ENCODE results near the gene STXBP5L. TPM values are rescaled to one million over a fixed set of nuclear protein-coding genes. Genes with fewer than 3 reads are reported as not detected.
"Not testable (repeated sequence)": the region's sequence is repeated elsewhere in the genome, so short reads cannot be mapped to it uniquely, and the experiment has no call there.

Gene STXBP5L
- total and polyA plus RNA-seq, 2 donors = 0.02 to 0.33 TPM

- H3K27me3 ChIP-seq (ENCODE audit: control insufficient read depth in 2 of 2, insufficient read depth in 1 of 2, low read length in 1 of 2); H3K4me1 ChIP-seq (ENCODE audit: control insufficient read depth in 2 of 2, insufficient read depth in 2 of 2, low read length in 2 of 2); H3K36me3 ChIP-seq (ENCODE audit: control insufficient read depth in 2 of 2, insufficient read depth in 2 of 2, low read length in 1 of 2); H3K4me3 ChIP-seq (ENCODE audit: low read length in 2 of 2); DNase-seq (ENCODE audit: low read depth in 6 of 9, low spot score in 9 of 9); H3K27ac ChIP-seq (ENCODE audit: low read depth in 1 of 2, low read length in 1 of 2): not testable (repeated sequence)
- H3K9me3 ChIP-seq (ENCODE audit: control insufficient read depth in 2 of 2, insufficient read depth in 1 of 2, low read length in 1 of 2) = peaks cover 0 to 21% of the 10 kb centered on the region in 2 donors
- WGBS = 95% methylated on average over 22 of the region's 22 CpGs
Observed at GRCh38 chr3:121078378-121079101, 170.5 kb downstream of the STXBP5L start.

- no peak overlapping the region for H3K27ac ChIP-seq (ENCODE audit: low read depth in 1 of 2, low read length in 1 of 2)
- DNase-seq (ENCODE audit: low read depth in 6 of 9, low spot score in 9 of 9) = no peak
- 62% methylated on average over 4 of the region's 4 CpGs for WGBS
Observed at GRCh38 chr3:121096953-121097352, 188.9 kb downstream of the STXBP5L start.

GRCh38 chr3:121111086-121111485 lies 203.1 kb downstream of the STXBP5L start:
- H3K36me3 ChIP-seq (ENCODE audit: control insufficient read depth in 2 of 2, insufficient read depth in 2 of 2, low read length in 1 of 2); H3K4me3 ChIP-seq (ENCODE audit: low read length in 2 of 2); H3K27ac ChIP-seq (ENCODE audit: low read depth in 1 of 2, low read length in 1 of 2); DNase-seq (ENCODE audit: low read depth in 6 of 9, low spot score in 9 of 9); H3K4me1 ChIP-seq (ENCODE audit: control insufficient read depth in 2 of 2, insufficient read depth in 2 of 2, low read length in 2 of 2); H3K27me3 ChIP-seq (ENCODE audit: control insufficient read depth in 2 of 2, insufficient read depth in 1 of 2, low read length in 1 of 2): not testable (repeated sequence)
- 81% methylated on average over 2 of the region's 2 CpGs for WGBS
- peaks cover 0 to 14% of the 10 kb centered on the region in 2 donors for H3K9me3 ChIP-seq (ENCODE audit: control insufficient read depth in 2 of 2, insufficient read depth in 1 of 2, low read length in 1 of 2)

More at GRCh38 chr3:121096953-121097352, 188.9 kb downstream of the STXBP5L start:
- no peak overlapping the region for H3K4me3 ChIP-seq (ENCODE audit: low read length in 2 of 2)
- no peaks in the 10 kb centered on the region for H3K4me1 ChIP-seq (ENCODE audit: control insufficient read depth in 2 of 2, insufficient read depth in 2 of 2, low read length in 2 of 2)
- no peaks in the 10 kb centered on the region for H3K27me3 ChIP-seq (ENCODE audit: control insufficient read depth in 2 of 2, insufficient read depth in 1 of 2, low read length in 1 of 2)
- H3K36me3 ChIP-seq (ENCODE audit: control insufficient read depth in 2 of 2, insufficient read depth in 2 of 2, low read length in 1 of 2) = no peaks in the 10 kb centered on the region
- peaks cover 0 to 16% of the 10 kb centered on the region in 2 donors for H3K9me3 ChIP-seq (ENCODE audit: control insufficient read depth in 2 of 2, insufficient read depth in 1 of 2, low read length in 1 of 2)

GRCh38 chr3:121111914-121112612 lies 204.1 kb downstream of the STXBP5L start:
- Histone ChIP-seq H3K9me3 (ENCODE audit: control insufficient read depth in 2 of 2, insufficient read depth in 1 of 2, low read length in 1 of 2) (peaks cover 0 to 14% of the 10 kb centered on the region in 2 donors), H3K27me3 (ENCODE audit: control insufficient read depth in 2 of 2, insufficient read depth in 1 of 2, low read length in 1 of 2) (no peaks in the 10 kb centered on the region), H3K36me3 (ENCODE audit: control insufficient read depth in 2 of 2, insufficient read depth in 2 of 2, low read length in 1 of 2) (no peaks in the 10 kb centered on the region), H3K27ac (ENCODE audit: low read depth in 1 of 2, low read length in 1 of 2) (no peak overlapping the region), H3K4me3 (ENCODE audit: low read length in 2 of 2) (no peak overlapping the region), H3K4me1 (ENCODE audit: control insufficient read depth in 2 of 2, insufficient read depth in 2 of 2, low read length in 2 of 2) (no peaks in the 10 kb centered on the region)
- no peak for DNase-seq (ENCODE audit: low read depth in 6 of 9, low spot score in 9 of 9)
- WGBS = 91% methylated on average over 15 of the region's 15 CpGs

GRCh38 chr3:121126033-121126706 lies 218.2 kb downstream of the STXBP5L start:
- H3K4me1 ChIP-seq (ENCODE audit: control insufficient read depth in 2 of 2, insufficient read depth in 2 of 2, low read length in 2 of 2) = no peaks in the 10 kb centered on the region
- WGBS = 64% methylated on average over 1 of the region's 1 CpG
- no peaks in the 10 kb centered on the region for H3K9me3 ChIP-seq (ENCODE audit: control insufficient read depth in 2 of 2, insufficient read depth in 1 of 2, low read length in 1 of 2)
- DNase-seq (ENCODE audit: low read depth in 6 of 9, low spot score in 9 of 9) = no peak
- no peak overlapping the region for H3K4me3 ChIP-seq (ENCODE audit: low read length in 2 of 2)
- H3K27ac ChIP-seq (ENCODE audit: low read depth in 1 of 2, low read length in 1 of 2) = no peak overlapping the region
- H3K36me3 ChIP-seq (ENCODE audit: control insufficient read depth in 2 of 2, insufficient read depth in 2 of 2, low read length in 1 of 2) = no peaks in the 10 kb centered on the region
- H3K27me3 ChIP-seq (ENCODE audit: control insufficient read depth in 2 of 2, insufficient read depth in 1 of 2, low read length in 1 of 2) = no peaks in the 10 kb centered on the region

- WGBS = 94% methylated on average over 2 of the region's 2 CpGs
- no peak overlapping the region for H3K27ac ChIP-seq (ENCODE audit: low read depth in 1 of 2, low read length in 1 of 2)
- no peak for DNase-seq (ENCODE audit: low read depth in 6 of 9, low spot score in 9 of 9)
Observed at GRCh38 chr3:121126707-121127035, 218.7 kb downstream of the STXBP5L start.

GRCh38 chr3:121152573-121152972 lies 244.6 kb downstream of the STXBP5L start:
- H3K36me3 ChIP-seq (ENCODE audit: control insufficient read depth in 2 of 2, insufficient read depth in 2 of 2, low read length in 1 of 2) = no peaks in the 10 kb centered on the region
- H3K27ac ChIP-seq (ENCODE audit: low read depth in 1 of 2, low read length in 1 of 2) = no peak overlapping the region
- H3K9me3 ChIP-seq (ENCODE audit: control insufficient read depth in 2 of 2, insufficient read depth in 1 of 2, low read length in 1 of 2) = no peaks in the 10 kb centered on the region
- no peaks in the 10 kb centered on the region for H3K4me1 ChIP-seq (ENCODE audit: control insufficient read depth in 2 of 2, insufficient read depth in 2 of 2, low read length in 2 of 2)
- H3K4me3 ChIP-seq (ENCODE audit: low read length in 2 of 2) = no peak overlapping the region
- WGBS = 85% methylated on average over 4 of the region's 4 CpGs
- no peak for DNase-seq (ENCODE audit: low read depth in 6 of 9, low spot score in 9 of 9)
- no peaks in the 10 kb centered on the region for H3K27me3 ChIP-seq (ENCODE audit: control insufficient read depth in 2 of 2, insufficient read depth in 1 of 2, low read length in 1 of 2)

More at GRCh38 chr3:121126707-121127035, 218.7 kb downstream of the STXBP5L start:
- H3K4me3 ChIP-seq (ENCODE audit: low read length in 2 of 2) = no peak overlapping the region
- no peaks in the 10 kb centered on the region for H3K36me3 ChIP-seq (ENCODE audit: control insufficient read depth in 2 of 2, insufficient read depth in 2 of 2, low read length in 1 of 2)
- H3K27me3 ChIP-seq (ENCODE audit: control insufficient read depth in 2 of 2, insufficient read depth in 1 of 2, low read length in 1 of 2) = no peaks in the 10 kb centered on the region
- no peaks in the 10 kb centered on the region for H3K4me1 ChIP-seq (ENCODE audit: control insufficient read depth in 2 of 2, insufficient read depth in 2 of 2, low read length in 2 of 2)
- no peaks in the 10 kb centered on the region for H3K9me3 ChIP-seq (ENCODE audit: control insufficient read depth in 2 of 2, insufficient read depth in 1 of 2, low read length in 1 of 2)

- WGBS = 11% methylated on average over 1 of the region's 1 CpG
- H3K4me3 ChIP-seq (ENCODE audit: low read length in 2 of 2) = no peak overlapping the region
- no peaks in the 10 kb centered on the region for H3K9me3 ChIP-seq (ENCODE audit: control insufficient read depth in 2 of 2, insufficient read depth in 1 of 2, low read length in 1 of 2)
- no peak for DNase-seq (ENCODE audit: low read depth in 6 of 9, low spot score in 9 of 9)
- no peaks in the 10 kb centered on the region for H3K27me3 ChIP-seq (ENCODE audit: control insufficient read depth in 2 of 2, insufficient read depth in 1 of 2, low read length in 1 of 2)
- no peaks in the 10 kb centered on the region for H3K36me3 ChIP-seq (ENCODE audit: control insufficient read depth in 2 of 2, insufficient read depth in 2 of 2, low read length in 1 of 2)
- no peak overlapping the region for H3K27ac ChIP-seq (ENCODE audit: low read depth in 1 of 2, low read length in 1 of 2)
- H3K4me1 ChIP-seq (ENCODE audit: control insufficient read depth in 2 of 2, insufficient read depth in 2 of 2, low read length in 2 of 2) = no peaks in the 10 kb centered on the region
Observed at GRCh38 chr3:121153851-121154250, 245.8 kb downstream of the STXBP5L start.

- DNase-seq (ENCODE audit: low read depth in 6 of 9, low spot score in 9 of 9) = no peak
- no peaks in the 10 kb centered on the region for H3K27me3 ChIP-seq (ENCODE audit: control insufficient read depth in 2 of 2, insufficient read depth in 1 of 2, low read length in 1 of 2)
- H3K36me3 ChIP-seq (ENCODE audit: control insufficient read depth in 2 of 2, insufficient read depth in 2 of 2, low read length in 1 of 2) = no peaks in the 10 kb centered on the region
- WGBS = 91% methylated on average over 1 of the region's 1 CpG
- no peak overlapping the region for H3K27ac ChIP-seq (ENCODE audit: low read depth in 1 of 2, low read length in 1 of 2)
- no peaks in the 10 kb centered on the region for H3K9me3 ChIP-seq (ENCODE audit: control insufficient read depth in 2 of 2, insufficient read depth in 1 of 2, low read length in 1 of 2)
- H3K4me3 ChIP-seq (ENCODE audit: low read length in 2 of 2) = no peak overlapping the region
- H3K4me1 ChIP-seq (ENCODE audit: control insufficient read depth in 2 of 2, insufficient read depth in 2 of 2, low read length in 2 of 2) = no peaks in the 10 kb centered on the region
Observed at GRCh38 chr3:121155028-121155427, 247.0 kb downstream of the STXBP5L start.
